Erythroblast (primary cell): Measurements from ENCODE around the gene NEUROG1.

ENCODE experiments used
- GATA1 ChIP-seq: IDR thresholded peaks from 2 replicates; pipeline ENCODE4 v1.6.1; 2011; ENCODE audit warnings: low read depth, mild to moderate bottlenecking, control low read depth, low read length, moderate library complexity
- POLR2A ChIP-seq: IDR thresholded peaks from 2 replicates; pipeline ENCODE4 v1.6.1; 2011; ENCODE audit warnings: mild to moderate bottlenecking, low read length

- TF ChIP-seq POLR2A (no peak), GATA1 (no peak)
These were observed 47.8 kb downstream of the NEUROG1 start for GRCh38 chr5:135487839-135488514.
